Hematopoietic multipotent progenitor cell treated with erythropoietin and hydrocortisone succinate and interleukin-3 and kit ligand, for 15 days (in vitro differentiated cells): ENCODE measurements around the gene GBX1.

ENCODE experiments used
- DNase-seq: peaks from one replicate; pipeline ENCODE4 v3.0.0-alpha.2; 2015; ENCODE audit warnings: low spot score

GBX1 gene

GRCh38 chr7:151167197-151167961 lies at the start of gene GBX1:
Gene GBX1, minus strand, starts transcription at chr7:151167694. Its CDS starts 146 bp downstream, at chr7:151167548.
- DNase-seq = no peak

GRCh38 chr7:151215396-151215795 lies 47.9 kb upstream of the GBX1 start:
- no peak for DNase-seq

GRCh38 chr7:151213826-151214225 lies 46.3 kb upstream of the GBX1 start:
- DNase-seq = no peak

- DNase-seq = no peak
Measured at GRCh38 chr7:151212626-151213025, 45.1 kb upstream of the GBX1 start.

GRCh38 chr7:151211155-151211772 lies 43.8 kb upstream of the GBX1 start:
- no peak for DNase-seq

- no peak for DNase-seq
Measured at GRCh38 chr7:151210087-151210854, 42.8 kb upstream of the GBX1 start, which contains the start of gene H2BK1. Gene H2BK1, minus strand, starts transcription at chr7:151210488. Its CDS starts 170 bp downstream, at chr7:151210318.

- no peak for DNase-seq
Measured at GRCh38 chr7:151209588-151209987, 42.1 kb upstream of the GBX1 start.

- no peak for DNase-seq
Measured at GRCh38 chr7:151208253-151208862, 40.9 kb upstream of the GBX1 start.

- DNase-seq = no peak
Measured at GRCh38 chr7:151207804-151208203, 40.3 kb upstream of the GBX1 start.

GRCh38 chr7:151207315-151207714 lies 39.8 kb upstream of the GBX1 start:
- no peak for DNase-seq

GRCh38 chr7:151206914-151207313 lies 39.4 kb upstream of the GBX1 start:
- no peak for DNase-seq

GRCh38 chr7:151205730-151206129 lies 38.2 kb upstream of the GBX1 start:
- no peak for DNase-seq

- no peak for DNase-seq
Measured at GRCh38 chr7:151204383-151205032, 37.0 kb upstream of the GBX1 start.

GRCh38 chr7:151202836-151203235 lies 35.3 kb upstream of the GBX1 start:
- DNase-seq = no peak

GRCh38 chr7:151201751-151202150 lies 34.3 kb upstream of the GBX1 start:
- no peak for DNase-seq

- no peak for DNase-seq
Measured at GRCh38 chr7:151201344-151201743, 33.9 kb upstream of the GBX1 start.

GRCh38 chr7:151198945-151199848 lies 31.7 kb upstream of the GBX1 start:
- no peak for DNase-seq

GRCh38 chr7:151197932-151198331 lies 30.4 kb upstream of the GBX1 start:
- DNase-seq = no peak

- DNase-seq = no peak
Measured at GRCh38 chr7:151195616-151196450, 28.3 kb upstream of the GBX1 start.

GRCh38 chr7:151194188-151194587 lies 26.7 kb upstream of the GBX1 start:
- DNase-seq = no peak
